GM18517 (cell line): Measurements from ENCODE around the gene SGCD.
A peak's percentile ranks its signal among the peaks of the same experiment; 100 is the strongest.

Experiments used
- ATAC-seq: cut with Tn5 transposase; IDR thresholded peaks from one replicate; pipeline ENCODE4 v1.9.1; 2021; ENCODE audit warnings: mild to moderate bottlenecking, moderate library complexity; ENCODE audit not compliant: unreplicated experiment

The SGCD gene

GRCh38 chr5:156400231-156400986 lies 73.4 kb downstream of the SGCD start:
- no peak for ATAC-seq

GRCh38 chr5:156401804-156402203 lies 74.8 kb downstream of the SGCD start:
- peak; percentile 3 for ATAC-seq

- ATAC-seq: peak; percentile 99
Observed at GRCh38 chr5:156402387-156402921, 75.5 kb downstream of the SGCD start.

- no peak for ATAC-seq
Observed at GRCh38 chr5:156405988-156406387, 79.0 kb downstream of the SGCD start.

- ATAC-seq: no peak
Observed at GRCh38 chr5:156407251-156407650, 80.3 kb downstream of the SGCD start.

- no peak for ATAC-seq
Observed at GRCh38 chr5:156409834-156410233, 82.9 kb downstream of the SGCD start.

GRCh38 chr5:156411185-156411613 lies 84.2 kb downstream of the SGCD start:
- no peak for ATAC-seq

- ATAC-seq: no peak
Observed at GRCh38 chr5:156411957-156412356, 85.0 kb downstream of the SGCD start.

GRCh38 chr5:156414391-156414790 lies 87.4 kb downstream of the SGCD start:
- ATAC-seq: no peak

GRCh38 chr5:156419661-156420060 lies 92.7 kb downstream of the SGCD start:
- no peak for ATAC-seq

GRCh38 chr5:156420665-156421064 lies 93.7 kb downstream of the SGCD start:
- ATAC-seq: no peak

- no peak for ATAC-seq
Observed at GRCh38 chr5:156421798-156422197, 94.8 kb downstream of the SGCD start.

- no peak for ATAC-seq
Observed at GRCh38 chr5:156423597-156423996, 96.6 kb downstream of the SGCD start.

- no peak for ATAC-seq
Observed at GRCh38 chr5:156427315-156427714, 100.4 kb downstream of the SGCD start.

- ATAC-seq: no peak
Observed at GRCh38 chr5:156431956-156432829, 105.2 kb downstream of the SGCD start.

GRCh38 chr5:156432830-156433105 lies 105.8 kb downstream of the SGCD start:
- no peak for ATAC-seq

- no peak for ATAC-seq
Observed at GRCh38 chr5:156434471-156434870, 107.5 kb downstream of the SGCD start.

GRCh38 chr5:156435101-156435500 lies 108.1 kb downstream of the SGCD start:
- no peak for ATAC-seq

- ATAC-seq: no peak
Observed at GRCh38 chr5:156438076-156438475, 111.1 kb downstream of the SGCD start.

GRCh38 chr5:156444753-156445291 lies 117.9 kb downstream of the SGCD start:
- ATAC-seq: no peak

- ATAC-seq: no peak
Observed at GRCh38 chr5:156446526-156446925, 119.6 kb downstream of the SGCD start.

- ATAC-seq: no peak
Observed at GRCh38 chr5:156450778-156451177, 123.8 kb downstream of the SGCD start.
